Stimulated activated CD8-positive, alpha-beta memory T cell treated with anti-CD3 and anti-CD28 coated beads, Interleukin-4, amount 100 ng/mL, for 24 hours (primary cell): ENCODE results near the gene TP53INP2.
"Not testable (repeated sequence)": the region's sequence is repeated elsewhere in the genome, so short reads cannot be mapped to it uniquely, and the experiment has no call there.

Experiments used
- DNase-seq: peaks from one replicate; pipeline ENCODE4 v3.0.0-alpha.2; 2020; ENCODE audit warnings: low read depth

TP53INP2 gene

DNA sequence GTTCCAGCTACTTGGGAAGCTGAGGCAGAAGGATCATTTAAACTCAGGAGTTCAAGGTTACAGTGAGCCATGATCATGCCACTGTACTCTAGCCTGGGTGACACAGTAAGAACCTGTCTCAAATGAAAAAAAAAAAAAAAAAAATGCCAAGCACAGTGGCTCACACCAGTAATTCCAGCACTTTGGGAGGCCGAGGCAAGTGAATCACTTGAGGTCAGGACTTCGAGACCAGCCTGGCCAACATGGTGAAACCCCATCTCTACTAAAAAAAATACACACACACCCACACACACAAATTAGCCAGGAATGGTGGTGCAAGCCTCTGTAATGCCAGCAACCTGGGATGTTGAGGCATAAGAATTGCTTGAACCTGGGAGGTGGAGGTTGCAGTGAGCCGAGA is 18.4 kb downstream of the TP53INP2 start:
- DNase-seq = not testable (repeated sequence)

DNA sequence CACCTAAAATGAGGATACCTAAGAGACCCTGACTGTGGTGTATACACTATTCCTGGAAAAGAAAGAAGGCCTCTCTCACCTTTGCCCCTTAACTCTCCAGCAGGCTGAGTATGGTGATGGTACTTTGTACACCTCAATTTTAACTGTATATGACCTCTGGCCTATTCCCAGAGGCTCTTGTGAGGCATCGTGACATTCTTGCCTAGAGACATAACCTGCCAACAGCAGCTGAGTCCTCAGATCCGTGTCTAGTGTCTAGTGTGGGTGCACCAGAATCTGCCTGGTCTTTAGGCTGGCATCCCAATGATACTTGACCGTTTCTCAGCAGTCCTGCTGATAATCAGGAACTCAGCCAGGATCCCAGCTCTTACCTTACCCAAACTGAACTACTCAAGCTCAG is 20.0 kb downstream of the TP53INP2 start:
- no peak for DNase-seq

DNA sequence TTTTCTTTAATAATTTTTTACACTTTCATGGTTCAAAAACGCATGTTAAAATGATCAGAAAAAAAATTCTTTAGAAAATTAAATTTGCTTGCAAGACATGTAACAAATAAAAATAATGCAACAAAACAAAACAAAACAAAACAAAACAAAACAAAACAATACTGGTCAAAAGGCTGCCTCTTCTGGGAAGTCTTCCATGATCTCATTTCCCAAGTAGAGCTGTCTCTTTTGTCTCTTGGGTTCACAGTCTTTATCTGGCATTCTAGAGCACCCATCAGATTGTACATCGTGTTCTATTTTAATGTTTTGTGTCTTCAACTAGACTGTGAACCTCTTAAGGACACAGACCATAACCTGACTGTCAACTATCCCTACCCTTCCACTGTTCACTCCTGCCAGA is 25.3 kb downstream of the TP53INP2 start:
- DNase-seq = no peak

DNA sequence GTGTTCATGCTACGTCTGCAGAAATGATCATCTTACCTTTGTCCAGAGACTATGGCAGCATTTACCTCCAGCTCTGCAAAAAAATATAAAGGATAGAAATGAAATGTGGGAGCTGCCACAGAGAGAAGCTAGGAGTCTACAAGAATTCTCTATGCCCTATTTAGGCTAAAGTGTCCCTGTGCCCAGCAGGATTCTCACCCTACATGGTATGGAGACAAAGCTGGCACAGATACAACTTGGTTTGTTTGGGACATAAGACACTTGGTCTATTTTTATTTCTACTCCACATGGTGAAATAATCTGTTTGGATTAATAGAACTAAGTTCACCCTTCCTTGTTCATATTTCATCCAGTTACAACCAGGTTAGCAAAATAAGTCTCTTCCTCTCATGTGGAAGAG is 28.4 kb downstream of the TP53INP2 start:
- DNase-seq = no peak

- DNase-seq = no peak
These were observed 32.1 kb downstream of the TP53INP2 start for GRCh38 chr20:34736106-34736735.

DNA sequence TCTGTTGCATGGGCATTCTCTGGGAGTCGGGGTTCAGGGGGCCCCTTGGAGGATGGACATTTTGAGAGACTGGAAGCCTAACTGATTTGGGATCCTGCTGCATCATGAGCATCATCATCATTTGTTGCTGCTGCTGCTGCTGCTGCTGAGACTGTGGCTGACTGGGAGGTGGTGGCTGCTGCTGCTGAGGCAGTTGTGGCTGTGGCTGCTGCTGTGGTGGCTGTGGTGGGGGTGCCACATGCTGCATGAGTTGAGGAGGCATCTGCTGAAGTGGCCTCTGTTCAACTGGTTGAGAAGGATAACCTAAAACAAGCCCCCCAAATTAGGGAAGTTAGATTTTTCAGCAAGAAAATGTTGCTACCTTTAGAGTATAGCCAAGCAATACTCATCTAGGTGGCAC is 38.9 kb downstream of the TP53INP2 start:
- no peak for DNase-seq

DNA sequence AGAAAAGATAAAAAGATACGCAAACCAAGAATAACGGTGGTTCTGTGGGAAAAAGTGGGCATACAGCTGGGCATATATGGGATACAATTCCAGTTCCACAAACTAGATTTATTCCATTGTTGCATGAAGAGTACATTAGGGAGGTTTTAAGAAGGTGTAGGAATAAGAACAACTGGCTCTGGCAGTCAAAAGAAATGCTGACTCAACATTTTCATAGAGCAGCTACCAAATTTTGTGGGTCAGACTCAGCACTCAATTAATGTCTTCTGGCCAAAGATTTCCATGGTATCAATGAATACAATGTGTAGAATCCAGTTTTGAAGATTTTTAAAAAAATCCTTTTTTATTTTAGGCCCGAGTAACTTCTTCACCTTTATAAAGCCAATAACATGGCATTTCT is 40.2 kb downstream of the TP53INP2 start:
- no peak for DNase-seq

- DNase-seq = no peak
These were observed 40.7 kb downstream of the TP53INP2 start for GRCh38 chr20:34744847-34745246.

DNA sequence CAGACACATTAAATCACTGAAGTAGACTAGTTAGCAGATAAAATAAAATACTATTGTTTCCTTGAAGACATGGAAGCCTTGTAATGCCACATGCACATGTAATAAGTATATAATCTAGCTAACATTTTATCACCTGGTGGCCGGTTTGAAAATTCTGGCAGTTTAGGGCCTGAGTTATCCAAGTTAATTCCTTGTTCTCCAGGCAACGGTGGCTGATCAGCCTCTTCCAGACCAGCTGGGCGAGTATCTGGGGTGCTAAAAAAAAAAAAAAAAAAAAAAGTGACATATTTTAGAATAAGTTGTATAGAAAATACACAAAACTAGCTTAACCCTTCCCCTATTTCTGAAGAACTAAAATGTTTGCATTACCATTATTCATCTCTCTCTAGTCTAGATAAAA is 42.5 kb downstream of the TP53INP2 start:
- no peak for DNase-seq

DNA sequence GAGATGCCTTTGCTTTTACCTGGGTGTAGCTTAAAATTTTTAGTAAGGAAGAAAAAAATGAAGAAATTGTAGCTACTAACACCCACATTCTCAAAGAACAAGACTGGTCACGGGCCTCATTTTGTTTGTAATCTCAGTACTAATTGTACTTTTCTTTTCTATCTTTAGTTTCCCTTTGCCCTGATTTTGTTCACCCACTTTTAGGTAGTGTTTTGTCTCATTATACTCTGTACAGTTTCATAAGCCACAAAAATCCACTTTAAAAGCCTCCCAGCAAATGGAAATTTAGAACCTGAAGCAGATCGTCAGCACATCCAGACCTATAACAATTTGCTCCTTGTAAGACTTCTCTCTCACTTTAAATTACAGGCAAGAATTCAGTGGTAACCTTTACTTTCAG is 43.3 kb downstream of the TP53INP2 start:
- no peak for DNase-seq

- DNase-seq = no peak
These were observed 44.6 kb downstream of the TP53INP2 start for GRCh38 chr20:34748709-34749108.

- no peak for DNase-seq
These were observed 46.3 kb downstream of the TP53INP2 start for GRCh38 chr20:34750484-34750883.

DNA sequence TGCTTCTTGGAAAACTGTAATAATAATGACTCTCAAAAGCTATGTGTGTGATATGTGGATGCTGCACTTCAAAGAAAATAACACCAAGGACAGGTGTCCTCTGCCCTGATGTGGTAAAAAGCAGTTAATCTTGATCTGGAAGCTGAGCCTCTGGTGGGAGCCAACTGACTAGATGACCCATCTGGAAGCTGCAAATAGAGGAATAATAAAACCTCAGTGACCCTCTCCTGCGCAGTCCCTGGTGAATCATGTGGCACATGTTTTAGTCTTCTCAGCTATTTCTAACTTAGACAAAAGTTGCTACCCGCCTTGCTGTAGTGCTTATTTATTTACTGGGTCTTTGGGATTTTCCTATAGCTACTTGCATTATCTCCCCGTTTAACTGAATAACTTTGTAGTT is 47.3 kb downstream of the TP53INP2 start:
- no peak for DNase-seq

DNA sequence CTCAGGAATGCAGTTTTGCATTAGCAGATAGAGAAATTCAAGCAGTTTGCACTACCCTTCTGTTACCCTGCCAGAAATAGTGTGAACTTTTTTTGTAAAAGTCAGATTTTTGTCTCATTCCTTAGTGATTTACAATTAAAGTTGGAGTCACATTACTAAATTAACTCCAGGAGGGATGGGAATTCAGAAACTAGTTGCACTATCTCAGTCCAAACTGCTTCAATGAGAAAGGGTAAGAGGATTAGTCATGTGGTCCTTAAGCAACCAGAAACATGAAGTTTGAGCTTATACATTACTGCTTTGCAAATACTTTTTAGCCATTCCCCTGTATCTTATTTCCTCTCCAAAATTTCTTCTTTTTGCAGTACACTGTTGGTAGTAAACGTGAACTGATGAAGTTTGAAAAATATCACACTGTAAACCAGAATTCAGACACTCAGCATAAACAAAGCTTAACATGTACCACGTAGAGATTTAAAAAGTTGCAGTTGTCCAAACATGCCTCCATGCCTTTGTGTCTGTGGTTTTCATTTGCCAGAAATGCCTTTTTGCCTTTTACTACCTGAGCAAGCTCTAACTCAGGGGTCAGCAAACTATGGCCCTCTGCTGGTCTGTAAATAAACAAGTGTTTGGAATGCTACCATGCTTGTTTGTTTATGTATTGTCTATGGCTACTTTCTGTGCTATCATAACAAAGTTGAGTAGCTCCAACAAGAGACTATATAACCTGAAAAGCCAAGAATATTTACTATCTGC is 49.7 kb downstream of the TP53INP2 start:
- DNase-seq = no peak

DNA sequence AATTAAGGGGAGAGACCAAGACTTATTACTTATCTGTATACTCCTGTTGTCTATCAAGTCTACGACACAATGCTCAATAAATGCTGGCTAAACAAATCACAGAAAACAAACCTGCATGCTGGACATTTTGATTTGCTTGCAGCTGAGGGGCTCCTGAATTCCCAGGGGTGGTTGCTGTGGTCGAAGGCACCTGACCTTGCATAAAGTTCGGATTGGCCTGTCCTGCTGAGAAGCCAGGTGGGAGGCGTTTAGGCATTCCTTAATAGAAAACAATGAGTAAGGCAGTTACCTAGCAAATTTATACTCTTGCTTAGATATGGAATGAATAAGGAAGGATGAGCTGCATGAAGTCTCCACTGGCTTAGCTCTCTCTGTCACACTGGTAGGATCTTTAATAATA is 50.5 kb downstream of the TP53INP2 start:
- DNase-seq = no peak

- DNase-seq = no peak
These were observed 51.2 kb downstream of the TP53INP2 start for GRCh38 chr20:34755367-34755766.

GRCh38 chr20:34762031-34762555 is 57.9 kb downstream of the TP53INP2 start:
- DNase-seq = no peak
